Ovary (tissue), 3 donors: Measurements from ENCODE around the gene PLA2G1B.

ENCODE experiments used
- POLR2A ChIP-seq: fragments of 450-650 bp; IDR thresholded peaks from one replicate; pipeline ENCODE4 v1.6.1; 2017; ENCODE audit warnings: antibody characterized with exemption, mild to moderate bottlenecking, moderate library complexity
- TF ChIP-seq, protein P1 (sequence below), 3 donors: fragments of 450-650 bp in 2 of 3; fragments of 200-600 bp in 1 of 3; IDR thresholded peaks; one replicate each; pipeline versions ENCODE4 v1.5.1 to v1.8.0; 2016 to 2022; ENCODE audit warnings: antibody characterized with exemption in 3 of 3, mild to moderate bottlenecking in 1 of 3
- donor health status: DM: no; HTN: no; CAD: no.

GRCh38 chr12:120283318-120283717, 44.3 kb downstream of the PLA2G1B start:
- TF ChIP-seq POLR2A = no peak
- TF ChIP-seq, protein P1, sequence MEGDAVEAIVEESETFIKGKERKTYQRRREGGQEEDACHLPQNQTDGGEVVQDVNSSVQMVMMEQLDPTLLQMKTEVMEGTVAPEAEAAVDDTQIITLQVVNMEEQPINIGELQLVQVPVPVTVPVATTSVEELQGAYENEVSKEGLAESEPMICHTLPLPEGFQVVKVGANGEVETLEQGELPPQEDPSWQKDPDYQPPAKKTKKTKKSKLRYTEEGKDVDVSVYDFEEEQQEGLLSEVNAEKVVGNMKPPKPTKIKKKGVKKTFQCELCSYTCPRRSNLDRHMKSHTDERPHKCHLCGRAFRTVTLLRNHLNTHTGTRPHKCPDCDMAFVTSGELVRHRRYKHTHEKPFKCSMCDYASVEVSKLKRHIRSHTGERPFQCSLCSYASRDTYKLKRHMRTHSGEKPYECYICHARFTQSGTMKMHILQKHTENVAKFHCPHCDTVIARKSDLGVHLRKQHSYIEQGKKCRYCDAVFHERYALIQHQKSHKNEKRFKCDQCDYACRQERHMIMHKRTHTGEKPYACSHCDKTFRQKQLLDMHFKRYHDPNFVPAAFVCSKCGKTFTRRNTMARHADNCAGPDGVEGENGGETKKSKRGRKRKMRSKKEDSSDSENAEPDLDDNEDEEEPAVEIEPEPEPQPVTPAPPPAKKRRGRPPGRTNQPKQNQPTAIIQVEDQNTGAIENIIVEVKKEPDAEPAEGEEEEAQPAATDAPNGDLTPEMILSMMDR (IDR thresholded peaks at IDR 0.05) = no peak
